RWPE1 (cell line): ENCODE results near the gene CAMK2G.

Experiments
- CTCF ChIA-PET: fragments of 350-600 bp; sonication (Branson Sonifier 250); formaldehyde crosslinking; extraction: SDS; loops from one replicate; lab custom pipeline; 2021; lab: Yijun Ruan, JAX
- POLR2A ChIA-PET: fragments of 400-600 bp; formaldehyde crosslinking; extraction: SDS; loops from one replicate; lab custom pipeline; 2020; ENCODE audit warnings: antibody characterized with exemption; ENCODE audit not compliant: low non-redundant PET; lab: Yijun Ruan, JAX
- DNase-seq: peaks from one replicate; pipeline ENCODE4 v3.0.0; 2012; ENCODE audit warnings: low spot score
- H3K27ac ChIP-seq: fragments of 450-650 bp; 2 replicates; pipeline ENCODE4 v1.5.1; 2017
- TF ChIP-seq, protein P1 (sequence below): fragments of 450-650 bp; conservative IDR thresholded peaks from 2 replicates; pipeline ENCODE4 v1.5.1; 2017; ENCODE audit warnings: low read depth, mild to moderate bottlenecking

The CAMK2G gene

DNA sequence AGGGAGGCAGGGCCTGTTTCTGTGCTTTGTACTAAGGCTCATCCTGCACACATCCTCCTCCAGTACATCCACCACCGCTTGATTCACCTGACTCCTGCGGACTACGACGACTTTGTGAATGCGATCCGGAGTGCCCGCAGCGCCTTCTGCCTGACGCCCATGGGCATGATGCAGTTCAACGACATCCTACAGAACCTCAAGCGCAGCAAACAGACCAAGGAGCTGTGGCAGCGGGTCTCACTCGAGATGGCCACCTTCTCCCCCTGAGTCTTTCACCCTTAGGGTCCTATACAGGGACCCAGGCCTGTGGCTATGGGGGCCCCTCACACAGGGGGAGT lies 73.1 kb downstream of the CAMK2G start:
- ChIA-PET POLR2A (no interaction called here), CTCF (no interaction called here)

DNA sequence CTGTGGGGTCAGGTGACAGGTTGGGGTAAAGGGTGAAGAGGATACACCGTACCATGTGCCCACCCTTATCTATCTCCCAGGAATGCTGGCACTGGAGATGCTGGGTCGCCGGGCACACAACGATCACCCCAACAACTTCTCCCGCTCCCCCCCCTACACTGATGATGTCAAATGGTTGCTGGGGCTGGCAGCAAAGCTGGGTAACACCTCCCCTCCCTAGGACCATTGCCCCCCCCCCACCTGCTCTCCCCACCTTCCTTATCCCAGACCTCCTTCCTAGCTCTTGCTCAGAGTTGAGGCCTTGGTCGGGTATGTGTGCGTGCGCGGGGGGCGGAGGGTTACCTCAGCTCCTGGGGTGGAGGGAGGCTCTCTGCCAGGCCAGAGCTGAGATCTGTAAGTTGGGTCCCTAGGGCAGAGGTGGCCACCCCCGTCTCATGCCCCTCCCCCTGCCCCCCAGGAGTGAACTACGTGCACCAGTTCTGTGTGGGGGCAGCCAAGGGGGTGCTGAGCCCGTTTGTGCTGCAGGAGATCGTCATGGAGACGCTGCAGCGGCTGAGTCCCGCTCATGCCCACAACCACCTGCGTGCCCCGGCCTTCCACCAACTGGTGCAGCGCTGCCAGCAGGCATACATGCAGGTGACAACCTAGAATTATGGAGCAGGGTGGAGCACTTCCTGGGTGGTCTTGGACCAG lies 73.6 kb downstream of the CAMK2G start:
- TF ChIP-seq, protein P1, sequence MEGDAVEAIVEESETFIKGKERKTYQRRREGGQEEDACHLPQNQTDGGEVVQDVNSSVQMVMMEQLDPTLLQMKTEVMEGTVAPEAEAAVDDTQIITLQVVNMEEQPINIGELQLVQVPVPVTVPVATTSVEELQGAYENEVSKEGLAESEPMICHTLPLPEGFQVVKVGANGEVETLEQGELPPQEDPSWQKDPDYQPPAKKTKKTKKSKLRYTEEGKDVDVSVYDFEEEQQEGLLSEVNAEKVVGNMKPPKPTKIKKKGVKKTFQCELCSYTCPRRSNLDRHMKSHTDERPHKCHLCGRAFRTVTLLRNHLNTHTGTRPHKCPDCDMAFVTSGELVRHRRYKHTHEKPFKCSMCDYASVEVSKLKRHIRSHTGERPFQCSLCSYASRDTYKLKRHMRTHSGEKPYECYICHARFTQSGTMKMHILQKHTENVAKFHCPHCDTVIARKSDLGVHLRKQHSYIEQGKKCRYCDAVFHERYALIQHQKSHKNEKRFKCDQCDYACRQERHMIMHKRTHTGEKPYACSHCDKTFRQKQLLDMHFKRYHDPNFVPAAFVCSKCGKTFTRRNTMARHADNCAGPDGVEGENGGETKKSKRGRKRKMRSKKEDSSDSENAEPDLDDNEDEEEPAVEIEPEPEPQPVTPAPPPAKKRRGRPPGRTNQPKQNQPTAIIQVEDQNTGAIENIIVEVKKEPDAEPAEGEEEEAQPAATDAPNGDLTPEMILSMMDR, result no peak
- no peak for DNase-seq
- POLR2A ChIA-PET, result no interaction called here
- CTCF ChIA-PET, result no interaction called here
- H3K27ac ChIP-seq, result peak overlapping the region; percentile 40; the same call in 1 of the 2 replicates

More for the DNA sequence above, 73.1 kb downstream of the CAMK2G start:
- TF ChIP-seq, protein P1, result no peak
- H3K27ac ChIP-seq, result peak overlapping the region; percentile 40
- no peak for DNase-seq

DNA sequence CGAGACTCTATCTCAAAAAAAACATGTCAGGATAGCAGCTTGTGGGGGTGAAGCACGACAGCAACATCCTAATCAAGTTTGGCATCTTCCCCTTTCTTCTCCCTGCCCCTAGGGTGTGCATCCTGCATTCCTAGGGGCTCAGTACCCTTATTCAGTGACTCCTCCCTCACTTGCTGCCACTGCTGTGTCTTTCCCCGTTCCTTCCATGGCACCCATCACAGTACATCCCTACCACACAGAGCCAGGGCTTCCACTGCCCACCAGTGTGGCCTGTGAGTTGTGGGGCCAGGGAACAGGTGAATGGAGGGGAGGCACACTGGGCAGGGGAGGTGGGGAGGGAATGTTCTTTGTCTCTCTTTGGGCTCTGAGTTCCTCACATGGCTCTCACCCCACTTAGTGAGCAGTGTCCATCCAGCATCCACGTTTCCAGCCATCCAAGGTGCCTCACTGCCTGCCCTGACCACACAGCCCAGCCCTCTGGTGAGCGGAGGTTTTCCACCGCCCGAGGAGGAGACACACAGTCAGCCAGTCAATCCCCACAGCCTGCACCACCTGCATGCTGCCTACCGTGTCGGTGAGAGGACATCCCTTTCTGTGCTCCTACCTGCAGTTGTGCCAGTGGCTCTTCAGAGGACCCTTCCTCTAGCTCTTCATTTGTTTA lies 74.3 kb downstream of the CAMK2G start:
- peak overlapping the region; percentile 31 for H3K27ac ChIP-seq
- ChIA-PET POLR2A (no interaction called here), CTCF (no interaction called here)
- no peak for DNase-seq
- TF ChIP-seq, protein P1, result no peak

DNA sequence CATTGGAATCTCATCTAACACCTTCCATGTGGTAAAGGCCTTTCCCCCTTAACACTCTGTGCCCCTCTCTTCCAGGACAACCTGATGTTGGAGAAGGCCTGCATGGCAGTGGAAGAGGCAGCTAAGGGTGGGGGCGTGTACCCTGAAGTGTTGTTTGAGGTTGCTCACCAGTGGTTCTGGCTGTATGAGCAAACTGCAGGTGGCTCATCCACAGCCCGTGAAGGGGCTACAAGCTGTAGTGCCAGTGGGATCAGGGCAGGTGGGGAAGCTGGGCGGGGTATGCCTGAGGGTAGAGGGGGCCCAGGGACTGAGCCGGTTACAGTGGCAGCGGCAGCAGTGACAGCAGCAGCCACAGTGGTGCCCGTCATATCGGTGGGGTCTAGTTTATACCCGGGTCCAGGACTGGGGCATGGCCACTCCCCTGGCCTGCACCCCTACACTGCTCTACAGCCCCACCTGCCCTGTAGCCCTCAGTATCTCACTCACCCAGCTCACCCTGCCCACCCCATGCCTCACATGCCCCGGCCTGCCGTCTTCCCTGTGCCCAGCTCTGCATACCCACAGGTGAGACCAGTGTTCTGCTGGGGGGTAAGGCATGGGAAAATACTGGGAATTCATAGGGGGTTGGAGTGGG lies 75.3 kb downstream of the CAMK2G start:
- POLR2A ChIA-PET, result no interaction called here
- DNase-seq, result no peak
- TF ChIP-seq, protein P1, result no peak
- CTCF ChIA-PET, result interaction anchor here (0.8 to 1.1 kb wide), 2 partner anchors 15 to 167 kb away, joined by 3 to 7 read pairs; no protein-coding TSS in a partner anchor
- H3K27ac ChIP-seq, result peak overlapping the region; percentile 31

- ChIA-PET CTCF (interaction anchor here (1.1 kb wide), 1 partner anchor 16 kb away, joined by 3 read pairs; no protein-coding TSS in a partner anchor), POLR2A (no interaction called here)
- no peak for DNase-seq
- 0 out of 2 replicates have a peak overlapping the region, but pooled peaks have one; percentile 29 for H3K27ac ChIP-seq
- TF ChIP-seq, protein P1, result no peak
These were observed 76.3 kb downstream of the CAMK2G start for GRCh38 chr10:73798087-73798486.

- TF ChIP-seq, protein P1, result no peak
- no peak for DNase-seq
- H3K27ac ChIP-seq, result 0 out of 2 replicates have a peak overlapping the region, but pooled peaks have one; percentile 4
- ChIA-PET CTCF (no interaction called here), POLR2A (no interaction called here)
These were observed 76.9 kb downstream of the CAMK2G start for GRCh38 chr10:73797324-73798025.
